ENCODE results near the gene PTK6. TPM values are rescaled to one million over a fixed set of nuclear protein-coding genes. Genes with fewer than 3 reads are reported as not detected.

PTK6 gene
- total RNA-seq, 2 donors from 2014 or later = 0.22 TPM; not detected in 1

DNA sequence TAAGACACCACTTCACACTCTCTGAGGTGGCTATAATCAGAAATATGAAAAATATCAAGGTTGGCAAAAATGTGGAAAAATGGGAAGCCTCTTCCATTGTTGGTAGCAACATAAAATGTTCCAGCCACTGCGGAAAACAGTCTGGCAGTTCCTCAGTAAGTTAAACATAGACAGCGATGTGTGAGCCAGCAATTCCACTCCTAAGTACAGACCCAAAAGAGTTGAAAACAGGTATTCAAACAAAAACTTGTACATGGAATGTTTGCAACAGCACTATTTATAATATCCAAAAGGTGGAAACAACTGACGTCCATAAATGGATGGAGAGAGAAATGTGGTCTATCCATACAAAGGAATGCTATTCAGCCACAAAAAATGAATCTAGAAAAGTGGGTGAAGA is 24.0 kb downstream of the PTK6 start:
- 95 to 100% methylated on average over 3 of the region's 3 CpGs for WGBS, 2 experiments (ENCODE audit: insufficient coverage in 1 of 2, insufficient read length in 1 of 2)
- H3K4me3 ChIP-seq (ENCODE audit: low read length) = no peak overlapping the region
- no peaks in the 10 kb centered on the region for H3K27me3 ChIP-seq (ENCODE audit: control insufficient read depth, insufficient read depth, low read length, poor library complexity, severe bottlenecking)
- TF ChIP-seq, protein P1, sequence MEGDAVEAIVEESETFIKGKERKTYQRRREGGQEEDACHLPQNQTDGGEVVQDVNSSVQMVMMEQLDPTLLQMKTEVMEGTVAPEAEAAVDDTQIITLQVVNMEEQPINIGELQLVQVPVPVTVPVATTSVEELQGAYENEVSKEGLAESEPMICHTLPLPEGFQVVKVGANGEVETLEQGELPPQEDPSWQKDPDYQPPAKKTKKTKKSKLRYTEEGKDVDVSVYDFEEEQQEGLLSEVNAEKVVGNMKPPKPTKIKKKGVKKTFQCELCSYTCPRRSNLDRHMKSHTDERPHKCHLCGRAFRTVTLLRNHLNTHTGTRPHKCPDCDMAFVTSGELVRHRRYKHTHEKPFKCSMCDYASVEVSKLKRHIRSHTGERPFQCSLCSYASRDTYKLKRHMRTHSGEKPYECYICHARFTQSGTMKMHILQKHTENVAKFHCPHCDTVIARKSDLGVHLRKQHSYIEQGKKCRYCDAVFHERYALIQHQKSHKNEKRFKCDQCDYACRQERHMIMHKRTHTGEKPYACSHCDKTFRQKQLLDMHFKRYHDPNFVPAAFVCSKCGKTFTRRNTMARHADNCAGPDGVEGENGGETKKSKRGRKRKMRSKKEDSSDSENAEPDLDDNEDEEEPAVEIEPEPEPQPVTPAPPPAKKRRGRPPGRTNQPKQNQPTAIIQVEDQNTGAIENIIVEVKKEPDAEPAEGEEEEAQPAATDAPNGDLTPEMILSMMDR (conservative IDR thresholded peaks at IDR 0.05) = no peak
- DNase-seq = no peak
- no peak overlapping the region for H3K9ac ChIP-seq (ENCODE audit: extremely low read depth, low read length, poor library complexity, severe bottlenecking)
- peaks cover 5% of the 10 kb centered on the region for H3K9me3 Mint-ChIP-seq
- H3K27me3 Mint-ChIP-seq (ENCODE audit: insufficient read depth) = peaks cover 17% of the 10 kb centered on the region
- H3K4me1 ChIP-seq (ENCODE audit: control insufficient read depth, insufficient read depth, low read length) = no peaks in the 10 kb centered on the region
- H3K36me3 ChIP-seq (ENCODE audit: control insufficient read depth, insufficient read depth, low read length) = no peaks in the 10 kb centered on the region
- no peak overlapping the region for H3K27ac Mint-ChIP-seq
- H3K4me1 Mint-ChIP-seq = no peaks in the 10 kb centered on the region
- H3K4me3 Mint-ChIP-seq = no peak overlapping the region
- peaks cover 1% of the 10 kb centered on the region for H3K36me3 Mint-ChIP-seq (ENCODE audit: low read depth)
- no peaks in the 10 kb centered on the region for H3K9me3 ChIP-seq (ENCODE audit: control insufficient read depth, low read length)
- H3K27ac ChIP-seq (ENCODE audit: low read depth, low read length) = no peak overlapping the region

DNA sequence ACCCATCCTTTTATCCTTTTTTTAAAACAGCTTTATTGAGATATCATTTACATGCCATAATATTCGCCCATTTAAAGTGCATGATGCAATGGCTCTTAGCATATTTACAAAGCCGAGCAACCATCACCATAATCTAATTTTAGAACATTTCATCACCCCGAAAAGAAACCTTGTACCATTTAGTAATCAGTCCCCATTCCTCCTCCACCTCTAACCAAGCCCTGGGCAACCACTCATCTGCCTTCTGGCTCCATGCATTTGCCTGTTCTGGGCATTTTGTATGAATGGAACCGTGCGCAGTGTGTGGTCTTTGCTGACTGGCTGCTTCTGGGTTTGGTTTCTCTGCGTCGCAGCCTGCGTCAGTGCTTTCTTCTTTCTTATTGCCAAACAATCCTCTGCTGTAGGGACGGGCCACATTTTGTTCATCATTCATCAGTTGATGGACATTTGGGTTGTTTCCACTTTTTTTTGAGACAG is 28.1 kb downstream of the PTK6 start:
- Mint-ChIP-seq H3K36me3 (ENCODE audit: low read depth) (no peaks in the 10 kb centered on the region), H3K4me1 (no peaks in the 10 kb centered on the region), H3K4me3 (no peak overlapping the region), H3K27me3 (ENCODE audit: insufficient read depth) (peaks cover 22% of the 10 kb centered on the region), H3K9me3 (peaks cover 8% of the 10 kb centered on the region), H3K27ac (no peak overlapping the region)
- WGBS, 2 experiments (ENCODE audit: insufficient coverage in 1 of 2, insufficient read length in 1 of 2) = 95 to 97% methylated on average over 8 to 9 of the region's 9 CpGs
- Histone ChIP-seq H3K27ac (ENCODE audit: low read depth, low read length) (no peak overlapping the region), H3K36me3 (ENCODE audit: control insufficient read depth, insufficient read depth, low read length) (no peaks in the 10 kb centered on the region), H3K9ac (ENCODE audit: extremely low read depth, low read length, poor library complexity, severe bottlenecking) (no peak overlapping the region), H3K27me3 (ENCODE audit: control insufficient read depth, insufficient read depth, low read length, poor library complexity, severe bottlenecking) (no peaks in the 10 kb centered on the region), H3K4me1 (ENCODE audit: control insufficient read depth, insufficient read depth, low read length) (no peaks in the 10 kb centered on the region), H3K4me3 (ENCODE audit: low read length) (no peak overlapping the region), H3K9me3 (ENCODE audit: control insufficient read depth, low read length) (peaks cover 7% of the 10 kb centered on the region)
- TF ChIP-seq, protein P1 (conservative IDR thresholded peaks at IDR 0.05) = no peak
- peak; percentile 6 for DNase-seq

DNA sequence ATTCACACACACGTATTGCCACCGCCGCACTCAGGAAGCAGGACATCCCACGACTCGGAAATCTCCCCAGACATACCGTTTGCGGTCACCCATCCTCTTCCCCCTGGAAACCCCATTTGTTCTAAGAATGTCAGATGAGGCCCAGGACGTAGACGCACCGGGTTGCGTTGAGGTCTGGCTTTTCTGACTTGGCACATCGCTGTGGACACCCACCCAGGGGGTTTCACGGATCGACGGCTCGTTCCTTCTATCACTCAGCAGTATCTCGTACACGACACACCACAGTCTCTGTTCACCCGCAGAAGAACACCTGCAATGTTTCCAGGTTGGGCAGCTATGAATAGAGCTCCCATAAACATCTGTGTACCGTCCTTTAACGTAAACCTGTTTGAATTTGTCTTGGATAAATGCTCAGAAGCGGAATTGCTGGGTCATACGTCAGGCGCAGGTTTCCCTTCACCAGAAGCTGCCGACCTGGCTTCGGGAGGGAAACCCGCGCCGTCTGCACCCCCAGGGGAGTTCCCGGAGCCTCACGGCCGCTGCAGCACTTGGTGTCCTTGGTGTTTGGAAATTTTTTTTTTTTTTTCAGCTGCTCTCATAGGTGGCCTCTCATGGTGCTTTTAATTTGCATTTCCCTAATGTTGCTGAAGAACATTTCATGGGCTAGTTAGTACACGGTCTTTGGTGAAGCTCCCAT is 29.0 kb downstream of the PTK6 start:
- H3K27ac Mint-ChIP-seq = no peak overlapping the region
- no peak overlapping the region for H3K4me3 ChIP-seq (ENCODE audit: low read length)
- H3K9me3 ChIP-seq (ENCODE audit: control insufficient read depth, low read length) = peaks cover 7% of the 10 kb centered on the region
- H3K27ac ChIP-seq (ENCODE audit: low read depth, low read length) = no peak overlapping the region
- H3K27me3 Mint-ChIP-seq (ENCODE audit: insufficient read depth) = peaks cover 27% of the 10 kb centered on the region
- peaks cover 7% of the 10 kb centered on the region for H3K9me3 Mint-ChIP-seq
- no peak overlapping the region for H3K4me3 Mint-ChIP-seq
- H3K9ac ChIP-seq (ENCODE audit: extremely low read depth, low read length, poor library complexity, severe bottlenecking) = no peak overlapping the region
- no peaks in the 10 kb centered on the region for H3K4me1 Mint-ChIP-seq
- TF ChIP-seq, protein P1 (conservative IDR thresholded peaks at IDR 0.05) = no peak
- no peaks in the 10 kb centered on the region for H3K27me3 ChIP-seq (ENCODE audit: control insufficient read depth, insufficient read depth, low read length, poor library complexity, severe bottlenecking)
- no peaks in the 10 kb centered on the region for H3K36me3 Mint-ChIP-seq (ENCODE audit: low read depth)
- 93 to 94% methylated on average over 29 to 33 of the region's 33 CpGs for WGBS, 2 experiments (ENCODE audit: insufficient coverage in 1 of 2, insufficient read length in 1 of 2)
- peak; percentile 22 for DNase-seq
- H3K4me1 ChIP-seq (ENCODE audit: control insufficient read depth, insufficient read depth, low read length) = no peaks in the 10 kb centered on the region
- H3K36me3 ChIP-seq (ENCODE audit: control insufficient read depth, insufficient read depth, low read length) = no peaks in the 10 kb centered on the region

Data from endodermal cell (in vitro differentiated cells).